HG03045 (cell line): ENCODE results near the gene NF2.

ENCODE experiments used
- ATAC-seq: cut with Tn5 transposase; IDR thresholded peaks from one replicate; pipeline ENCODE4 v1.9.1; 2021; ENCODE audit warnings: mild to moderate bottlenecking, moderate library complexity; ENCODE audit not compliant: unreplicated experiment

The NF2 gene

GRCh38 chr22:29717789-29718188 lies 114.4 kb downstream of the NF2 start:
- ATAC-seq, result no peak

GRCh38 chr22:29718949-29719898 lies 115.8 kb downstream of the NF2 start:
- ATAC-seq, result no peak

- no peak for ATAC-seq
Observed at GRCh38 chr22:29719899-29720645, 116.6 kb downstream of the NF2 start, which contains the start of gene CABP7. CABP7 (plus strand) TSS chr22:29720003; CDS start chr22:29720425, 422 bp downstream.

GRCh38 chr22:29720811-29721323 lies 117.4 kb downstream of the NF2 start:
- ATAC-seq, result no peak

GRCh38 chr22:29722151-29722550 lies 118.7 kb downstream of the NF2 start:
- no peak for ATAC-seq

GRCh38 chr22:29722587-29722986 lies 119.2 kb downstream of the NF2 start:
- ATAC-seq, result no peak

- no peak for ATAC-seq
Observed at GRCh38 chr22:29723766-29724165, 120.3 kb downstream of the NF2 start.

- ATAC-seq, result no peak
Observed at GRCh38 chr22:29724843-29725242, 121.4 kb downstream of the NF2 start.

- ATAC-seq, result no peak
Observed at GRCh38 chr22:29726106-29726505, 122.7 kb downstream of the NF2 start.

- ATAC-seq, result no peak
Observed at GRCh38 chr22:29726512-29727130, 123.2 kb downstream of the NF2 start.

- ATAC-seq, result no peak
Observed at GRCh38 chr22:29727131-29727523, 123.7 kb downstream of the NF2 start.

GRCh38 chr22:29729161-29729560 lies 125.7 kb downstream of the NF2 start:
- no peak for ATAC-seq

- no peak for ATAC-seq
Observed at GRCh38 chr22:29731058-29731850, 127.8 kb downstream of the NF2 start.

- no peak for ATAC-seq
Observed at GRCh38 chr22:29732883-29733282, 129.4 kb downstream of the NF2 start.

GRCh38 chr22:29733362-29734201 lies 130.1 kb downstream of the NF2 start:
- no peak for ATAC-seq

GRCh38 chr22:29734406-29734805 lies 131.0 kb downstream of the NF2 start:
- ATAC-seq, result no peak

GRCh38 chr22:29734838-29735237 lies 131.4 kb downstream of the NF2 start:
- no peak for ATAC-seq

- ATAC-seq, result no peak
Observed at GRCh38 chr22:29735416-29735815, 132.0 kb downstream of the NF2 start.
